Measurements from ENCODE around the gene SGPL1.

SGPL1 gene

GRCh38 chr10:70776455-70777005 is 39.2 kb upstream of the SGPL1 start:
- H3K9ac ChIP-seq (ENCODE audit: low read length): no peak overlapping the region
- no peak overlapping the region for H3K4me3 ChIP-seq (ENCODE audit: low read length)
- no peak overlapping the region for H3K27ac ChIP-seq (ENCODE audit: low read depth, low read length)
- H3K27me3 ChIP-seq (ENCODE audit: control insufficient read depth, insufficient read depth, low read length): no peaks in the 10 kb centered on the region
- no peaks in the 10 kb centered on the region for H3K36me3 ChIP-seq (ENCODE audit: control insufficient read depth, insufficient read depth, low read length)
- H3K4me1 ChIP-seq (ENCODE audit: control insufficient read depth, insufficient read depth, low read length): no peaks in the 10 kb centered on the region

- Histone ChIP-seq H3K27me3 (ENCODE audit: control insufficient read depth, insufficient read depth, low read length) (no peaks in the 10 kb centered on the region), H3K36me3 (ENCODE audit: control insufficient read depth, insufficient read depth, low read length) (no peaks in the 10 kb centered on the region), H3K27ac (ENCODE audit: low read depth, low read length) (no peak overlapping the region), H3K4me1 (ENCODE audit: control insufficient read depth, insufficient read depth, low read length) (no peaks in the 10 kb centered on the region), H3K9ac (ENCODE audit: low read length) (no peak overlapping the region), H3K4me3 (ENCODE audit: low read length) (no peak overlapping the region)
Observed at GRCh38 chr10:70777063-70777875, 38.5 kb upstream of the SGPL1 start.

GRCh38 chr10:70778267-70778924 is 37.4 kb upstream of the SGPL1 start:
- Histone ChIP-seq H3K4me3 (ENCODE audit: low read length) (no peak overlapping the region), H3K27ac (ENCODE audit: low read depth, low read length) (no peak overlapping the region), H3K27me3 (ENCODE audit: control insufficient read depth, insufficient read depth, low read length) (no peaks in the 10 kb centered on the region), H3K9ac (ENCODE audit: low read length) (no peak overlapping the region), H3K4me1 (ENCODE audit: control insufficient read depth, insufficient read depth, low read length) (no peaks in the 10 kb centered on the region), H3K36me3 (ENCODE audit: control insufficient read depth, insufficient read depth, low read length) (no peaks in the 10 kb centered on the region)

- H3K27me3 ChIP-seq (ENCODE audit: control insufficient read depth, insufficient read depth, low read length): no peaks in the 10 kb centered on the region
- H3K27ac ChIP-seq (ENCODE audit: low read depth, low read length): no peak overlapping the region
- H3K9ac ChIP-seq (ENCODE audit: low read length): no peak overlapping the region
- no peaks in the 10 kb centered on the region for H3K4me1 ChIP-seq (ENCODE audit: control insufficient read depth, insufficient read depth, low read length)
- H3K36me3 ChIP-seq (ENCODE audit: control insufficient read depth, insufficient read depth, low read length): no peaks in the 10 kb centered on the region
- no peak overlapping the region for H3K4me3 ChIP-seq (ENCODE audit: low read length)
Observed at GRCh38 chr10:70779088-70779487, 36.7 kb upstream of the SGPL1 start.

- Histone ChIP-seq H3K4me3 (ENCODE audit: low read length) (no peak overlapping the region), H3K9ac (ENCODE audit: low read length) (no peak overlapping the region), H3K27me3 (ENCODE audit: control insufficient read depth, insufficient read depth, low read length) (no peaks in the 10 kb centered on the region), H3K27ac (ENCODE audit: low read depth, low read length) (no peak overlapping the region), H3K36me3 (ENCODE audit: control insufficient read depth, insufficient read depth, low read length) (no peaks in the 10 kb centered on the region), H3K4me1 (ENCODE audit: control insufficient read depth, insufficient read depth, low read length) (no peaks in the 10 kb centered on the region)
Observed at GRCh38 chr10:70779511-70780369, 36.0 kb upstream of the SGPL1 start.

GRCh38 chr10:70780370-70780760 is 35.4 kb upstream of the SGPL1 start:
- no peaks in the 10 kb centered on the region for H3K27me3 ChIP-seq (ENCODE audit: control insufficient read depth, insufficient read depth, low read length)
- no peak overlapping the region for H3K9ac ChIP-seq (ENCODE audit: low read length)
- H3K4me1 ChIP-seq (ENCODE audit: control insufficient read depth, insufficient read depth, low read length): no peaks in the 10 kb centered on the region
- H3K27ac ChIP-seq (ENCODE audit: low read depth, low read length): no peak overlapping the region
- no peak overlapping the region for H3K4me3 ChIP-seq (ENCODE audit: low read length)
- H3K36me3 ChIP-seq (ENCODE audit: control insufficient read depth, insufficient read depth, low read length): no peaks in the 10 kb centered on the region

GRCh38 chr10:70780772-70781171 is 35.0 kb upstream of the SGPL1 start:
- Histone ChIP-seq H3K4me1 (ENCODE audit: control insufficient read depth, insufficient read depth, low read length) (no peaks in the 10 kb centered on the region), H3K27ac (ENCODE audit: low read depth, low read length) (no peak overlapping the region), H3K27me3 (ENCODE audit: control insufficient read depth, insufficient read depth, low read length) (no peaks in the 10 kb centered on the region), H3K4me3 (ENCODE audit: low read length) (no peak overlapping the region), H3K36me3 (ENCODE audit: control insufficient read depth, insufficient read depth, low read length) (no peaks in the 10 kb centered on the region), H3K9ac (ENCODE audit: low read length) (no peak overlapping the region)

- H3K9ac ChIP-seq (ENCODE audit: low read length): no peak overlapping the region
- H3K4me1 ChIP-seq (ENCODE audit: control insufficient read depth, insufficient read depth, low read length): no peaks in the 10 kb centered on the region
- no peak overlapping the region for H3K27ac ChIP-seq (ENCODE audit: low read depth, low read length)
- H3K36me3 ChIP-seq (ENCODE audit: control insufficient read depth, insufficient read depth, low read length): no peaks in the 10 kb centered on the region
- no peak overlapping the region for H3K4me3 ChIP-seq (ENCODE audit: low read length)
- no peaks in the 10 kb centered on the region for H3K27me3 ChIP-seq (ENCODE audit: control insufficient read depth, insufficient read depth, low read length)
Observed at GRCh38 chr10:70781461-70782051, 34.2 kb upstream of the SGPL1 start.

- H3K27me3 ChIP-seq (ENCODE audit: control insufficient read depth, insufficient read depth, low read length): no peaks in the 10 kb centered on the region
- no peaks in the 10 kb centered on the region for H3K36me3 ChIP-seq (ENCODE audit: control insufficient read depth, insufficient read depth, low read length)
- no peaks in the 10 kb centered on the region for H3K4me1 ChIP-seq (ENCODE audit: control insufficient read depth, insufficient read depth, low read length)
- no peak overlapping the region for H3K4me3 ChIP-seq (ENCODE audit: low read length)
- H3K27ac ChIP-seq (ENCODE audit: low read depth, low read length): no peak overlapping the region
- no peak overlapping the region for H3K9ac ChIP-seq (ENCODE audit: low read length)
Observed at GRCh38 chr10:70782086-70782745, 33.5 kb upstream of the SGPL1 start.

- no peaks in the 10 kb centered on the region for H3K36me3 ChIP-seq (ENCODE audit: control insufficient read depth, insufficient read depth, low read length)
- H3K27me3 ChIP-seq (ENCODE audit: control insufficient read depth, insufficient read depth, low read length): no peaks in the 10 kb centered on the region
- H3K27ac ChIP-seq (ENCODE audit: low read depth, low read length): no peak overlapping the region
- H3K4me1 ChIP-seq (ENCODE audit: control insufficient read depth, insufficient read depth, low read length): no peaks in the 10 kb centered on the region
- no peak overlapping the region for H3K4me3 ChIP-seq (ENCODE audit: low read length)
- no peak overlapping the region for H3K9ac ChIP-seq (ENCODE audit: low read length)
Observed at GRCh38 chr10:70782746-70783680, 32.7 kb upstream of the SGPL1 start.

- Histone ChIP-seq H3K9ac (ENCODE audit: low read length) (no peak overlapping the region), H3K4me1 (ENCODE audit: control insufficient read depth, insufficient read depth, low read length) (no peaks in the 10 kb centered on the region), H3K27ac (ENCODE audit: low read depth, low read length) (no peak overlapping the region), H3K36me3 (ENCODE audit: control insufficient read depth, insufficient read depth, low read length) (no peaks in the 10 kb centered on the region), H3K4me3 (ENCODE audit: low read length) (no peak overlapping the region), H3K27me3 (ENCODE audit: control insufficient read depth, insufficient read depth, low read length) (no peaks in the 10 kb centered on the region)
Observed at GRCh38 chr10:70784016-70784415, 31.7 kb upstream of the SGPL1 start.

Data from rectal smooth muscle tissue (tissue), 1 donor.